ENCODE results near the gene DOCK4.

The DOCK4 gene

GRCh38 chr7:112220877-112221434 is 14.8 kb upstream of the DOCK4 start:
- no peak for DNase-seq

- DNase-seq: no peak
These were observed 9.6 kb upstream of the DOCK4 start for GRCh38 chr7:112215787-112216186.

GRCh38 chr7:112214883-112215282 is 8.7 kb upstream of the DOCK4 start:
- DNase-seq: no peak

- no peak for DNase-seq
These were observed 8.1 kb upstream of the DOCK4 start for GRCh38 chr7:112214268-112214667.

- DNase-seq: no peak
These were observed 7.5 kb upstream of the DOCK4 start for GRCh38 chr7:112213735-112214134.

GRCh38 chr7:112212571-112212970 is 6.4 kb upstream of the DOCK4 start:
- DNase-seq: no peak

GRCh38 chr7:112211348-112211907 is 5.2 kb upstream of the DOCK4 start:
- DNase-seq: no peak

- DNase-seq: no peak
These were observed 1.6 kb upstream of the DOCK4 start for GRCh38 chr7:112207765-112208164.

- DNase-seq: no peak
These were observed 893 bp upstream of the DOCK4 start for GRCh38 chr7:112206991-112207592.

- DNase-seq: no peak
These were observed 609 bp downstream of the DOCK4 start for GRCh38 chr7:112205343-112206237.

- no peak for DNase-seq
These were observed 1.5 kb downstream of the DOCK4 start for GRCh38 chr7:112204499-112205342.

- DNase-seq: no peak
These were observed 2.8 kb downstream of the DOCK4 start for GRCh38 chr7:112203365-112203739.

- no peak for DNase-seq
These were observed 3.4 kb downstream of the DOCK4 start for GRCh38 chr7:112202816-112203215.

- DNase-seq: no peak
These were observed 4.4 kb downstream of the DOCK4 start for GRCh38 chr7:112201839-112202238.

GRCh38 chr7:112201411-112201810 is 4.8 kb downstream of the DOCK4 start:
- no peak for DNase-seq

- no peak for DNase-seq
These were observed 6.5 kb downstream of the DOCK4 start for GRCh38 chr7:112199672-112200071.

GRCh38 chr7:112199035-112199655 is 7.1 kb downstream of the DOCK4 start:
- DNase-seq: no peak

GRCh38 chr7:112197322-112197721 is 8.9 kb downstream of the DOCK4 start:
- no peak for DNase-seq

- no peak for DNase-seq
These were observed 10.5 kb downstream of the DOCK4 start for GRCh38 chr7:112195717-112196116.

- DNase-seq: no peak
These were observed 12.2 kb downstream of the DOCK4 start for GRCh38 chr7:112193915-112194502.

- no peak for DNase-seq
These were observed 13.7 kb downstream of the DOCK4 start for GRCh38 chr7:112192236-112193154.
